Activated CD4-positive, alpha-beta T cell treated with anti-CD3 and anti-CD28 coated beads for 4 hours (primary cell): Measurements from ENCODE around the gene LMF1.

Experiments
- DNase-seq, 2 donors: peaks; one replicate each; pipeline ENCODE4 v3.0.0-alpha.2; 2020

The LMF1 gene

GRCh38 chr16:910181-910580, 60.6 kb downstream of the LMF1 start:
- DNase-seq: no peak

DNA sequence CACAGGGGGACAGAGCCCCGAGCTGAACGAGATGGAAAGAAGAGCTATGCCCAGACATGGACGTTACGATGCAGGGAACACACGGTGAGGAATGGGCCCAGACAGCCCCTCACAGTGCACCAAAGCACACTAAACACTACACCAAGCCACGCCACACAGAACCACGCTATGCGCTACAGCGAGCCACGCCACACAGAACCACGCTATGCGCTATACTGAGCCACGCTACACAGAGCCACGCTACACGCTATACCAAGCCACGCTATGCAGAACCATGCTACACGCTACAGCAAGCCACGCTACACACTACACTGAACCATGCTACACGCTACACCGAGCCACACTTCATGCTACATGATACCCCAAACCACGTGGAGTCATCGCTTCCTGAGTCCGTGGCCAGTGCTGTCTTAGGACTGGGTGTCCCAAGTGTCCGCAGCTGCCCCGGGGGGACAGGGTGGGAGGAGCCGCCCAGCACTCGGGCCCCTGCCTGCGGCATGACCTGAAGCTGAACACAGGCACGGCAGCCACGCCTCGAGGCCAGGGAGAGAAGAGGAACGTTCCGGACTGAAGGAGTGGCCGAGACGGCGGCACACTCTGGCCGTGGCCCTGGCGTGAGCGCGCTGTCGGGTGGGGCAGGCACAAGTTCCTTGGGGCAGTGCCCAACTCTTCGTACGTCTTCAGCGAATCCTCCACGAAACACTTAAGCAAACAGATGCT, 61.3 kb downstream of the LMF1 start:
- DNase-seq: no peak

GRCh38 chr16:908526-909155, 62.1 kb downstream of the LMF1 start:
- no peak for DNase-seq

DNA sequence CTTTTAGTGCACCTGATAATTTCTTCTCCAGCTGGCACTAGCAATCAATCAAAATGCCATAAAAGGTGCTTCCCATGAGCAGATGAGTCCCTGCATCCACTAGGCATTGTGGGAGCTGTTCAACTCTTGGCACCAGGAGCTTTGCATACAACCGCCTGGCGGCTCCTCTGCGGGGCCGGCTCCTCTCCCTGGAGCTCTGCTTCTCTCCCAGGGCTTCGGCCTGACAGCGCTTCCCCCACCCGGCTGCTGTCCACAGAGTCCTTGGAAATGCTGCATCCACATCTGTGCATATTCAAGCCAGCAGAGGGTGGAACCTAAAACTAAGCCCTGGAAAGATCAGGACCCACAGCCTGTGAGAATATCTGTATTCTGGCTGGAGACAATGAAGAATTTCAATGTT, 62.9 kb downstream of the LMF1 start:
- DNase-seq: no peak

DNA sequence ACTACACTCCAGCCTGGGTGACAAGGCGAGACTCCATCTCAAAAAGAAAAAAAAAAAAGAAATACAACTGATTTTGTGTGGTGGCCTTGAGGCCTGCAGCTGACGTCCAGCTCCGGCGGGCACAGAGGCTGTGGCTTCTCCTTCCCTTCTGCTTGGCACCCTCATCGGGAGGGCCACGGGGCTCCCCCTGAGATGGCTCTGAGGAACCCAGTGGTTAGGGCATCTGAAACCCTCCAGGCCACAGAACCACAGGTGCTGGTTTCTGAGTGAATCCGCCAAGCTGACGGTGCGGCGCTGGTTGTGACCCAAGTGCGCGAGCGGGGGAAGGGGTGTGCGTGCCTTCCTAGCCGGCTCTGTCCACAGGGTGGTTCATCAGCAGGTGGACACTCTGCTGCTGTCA, 63.4 kb downstream of the LMF1 start:
- no peak for DNase-seq

DNA sequence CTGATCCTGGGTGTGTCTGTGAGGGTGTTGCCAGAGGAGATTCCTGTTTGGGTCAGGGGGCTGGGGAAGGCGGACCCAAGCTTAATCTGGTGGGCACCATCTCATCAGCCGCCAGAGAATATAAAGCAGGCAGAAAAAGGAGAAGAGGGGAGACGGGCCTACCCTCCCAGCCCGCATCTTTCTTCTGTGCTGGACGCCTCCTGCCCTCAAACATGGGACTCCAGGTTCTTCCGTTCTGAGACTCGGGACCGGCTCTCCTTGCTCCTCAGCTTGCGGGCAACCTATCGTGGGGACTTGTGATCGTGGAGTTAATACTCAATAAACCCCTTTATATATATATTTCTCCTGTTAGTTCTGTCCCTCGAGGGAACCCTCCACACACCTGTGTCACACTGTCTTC, 64.5 kb downstream of the LMF1 start:
- DNase-seq: no peak

DNA sequence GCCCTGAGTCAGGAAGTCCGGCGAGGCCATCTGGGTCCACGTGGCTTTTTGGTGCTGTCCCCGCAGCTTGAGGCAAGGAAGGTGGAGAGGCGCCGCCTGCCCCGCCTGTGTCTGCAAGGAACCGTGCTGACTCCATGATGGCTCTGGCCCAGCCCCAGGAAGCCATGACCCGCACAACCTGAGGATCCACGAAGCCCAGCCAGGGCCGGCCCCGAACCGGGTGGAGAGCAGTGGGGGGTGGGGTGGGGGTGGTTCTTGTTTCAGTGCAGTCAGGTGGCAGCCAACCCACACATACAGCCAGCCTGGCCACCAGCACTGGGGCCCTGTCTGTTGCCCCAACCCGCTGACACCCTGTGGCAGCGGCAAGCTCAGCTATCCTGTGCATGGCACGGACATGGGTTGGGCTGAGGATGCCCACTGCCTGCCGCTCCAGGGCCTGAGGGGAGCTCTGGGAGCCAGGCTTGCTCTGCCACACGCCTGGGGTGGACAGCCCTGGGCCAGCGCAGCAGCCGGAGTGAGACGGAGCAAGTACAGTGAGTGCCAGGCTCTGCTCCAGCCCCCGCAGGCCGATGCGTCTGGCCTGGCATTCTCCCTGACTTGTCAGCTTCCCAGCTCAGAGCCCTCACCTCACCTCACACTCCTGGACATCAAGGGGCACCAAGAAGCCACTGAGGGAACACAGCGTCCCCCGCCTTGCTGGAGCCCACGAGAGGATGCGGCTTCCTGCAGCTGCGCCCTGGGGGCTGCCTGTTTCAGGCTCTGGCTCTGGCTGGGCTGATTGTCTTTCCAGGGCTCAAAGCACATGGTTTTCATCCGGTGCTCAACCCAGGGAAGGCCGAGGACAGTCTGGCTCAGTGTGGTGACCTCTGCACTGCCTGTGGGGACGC, 68.8 kb downstream of the LMF1 start:
- DNase-seq: no peak

- no peak for DNase-seq
Measured at GRCh38 chr16:901149-901548, 69.6 kb downstream of the LMF1 start.

- no peak for DNase-seq
Measured at GRCh38 chr16:900211-900610, 70.6 kb downstream of the LMF1 start.

- no peak for DNase-seq
Measured at GRCh38 chr16:899683-900060, 71.1 kb downstream of the LMF1 start.

- no peak for DNase-seq
Measured at GRCh38 chr16:898761-899682, 71.8 kb downstream of the LMF1 start.

DNA sequence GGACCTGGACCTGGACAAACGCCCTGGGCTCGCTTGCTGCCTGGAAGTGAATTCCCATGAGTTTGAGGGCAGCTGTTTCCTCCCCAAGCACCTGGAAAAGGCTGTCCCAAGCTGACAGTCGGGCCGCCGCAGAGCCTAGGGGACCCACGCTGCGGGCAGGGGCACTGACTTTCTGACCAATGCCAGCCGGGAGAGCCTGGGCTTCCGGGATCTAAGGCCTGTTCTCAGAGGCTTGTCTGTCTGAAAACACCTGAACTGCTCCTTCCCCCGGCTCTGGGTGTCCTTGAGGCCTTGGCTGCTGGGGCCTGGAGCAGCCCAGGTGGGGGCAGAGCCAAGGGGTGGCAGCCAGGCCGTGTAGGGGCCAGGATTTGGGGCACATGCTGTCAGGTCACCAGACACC, 72.6 kb downstream of the LMF1 start:
- DNase-seq: no peak

DNA sequence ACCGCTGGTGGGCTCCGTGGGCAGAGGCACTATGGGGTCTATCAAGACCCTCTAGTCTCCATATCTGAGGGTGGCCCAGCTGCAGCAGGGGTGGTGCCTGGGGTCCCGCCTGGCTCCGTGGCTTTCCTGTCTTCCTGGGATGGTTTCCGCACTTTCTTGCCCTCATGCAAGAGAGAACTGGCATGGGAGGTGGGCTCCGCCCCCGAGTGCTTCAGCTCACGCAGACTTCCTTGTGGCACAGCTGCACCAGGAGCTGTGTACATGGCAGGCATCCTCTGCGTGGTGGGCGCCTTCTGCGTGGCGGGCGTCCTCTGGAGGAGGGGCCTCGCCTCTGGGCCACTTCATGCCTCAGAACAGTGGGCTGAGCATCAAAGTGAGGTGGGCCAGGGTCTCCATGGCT, 73.1 kb downstream of the LMF1 start:
- DNase-seq: no peak

DNA sequence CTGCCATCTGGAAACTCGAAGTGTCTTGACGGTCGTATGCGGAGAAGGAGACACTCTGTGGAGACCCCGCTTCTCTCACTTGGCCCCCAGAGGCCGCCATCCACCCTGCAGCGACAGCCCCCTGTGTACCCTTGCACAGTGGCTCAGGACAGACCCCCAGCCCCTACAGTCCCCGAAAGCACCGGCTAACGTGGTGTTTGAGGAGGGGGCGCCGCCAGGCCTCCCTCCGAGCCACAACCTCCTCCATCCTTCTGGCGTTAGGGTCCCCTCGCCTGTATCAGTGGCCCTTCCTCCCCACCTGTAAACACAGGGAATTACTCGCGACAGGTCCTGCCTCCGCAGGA, 73.6 kb downstream of the LMF1 start:
- DNase-seq: no peak

DNA sequence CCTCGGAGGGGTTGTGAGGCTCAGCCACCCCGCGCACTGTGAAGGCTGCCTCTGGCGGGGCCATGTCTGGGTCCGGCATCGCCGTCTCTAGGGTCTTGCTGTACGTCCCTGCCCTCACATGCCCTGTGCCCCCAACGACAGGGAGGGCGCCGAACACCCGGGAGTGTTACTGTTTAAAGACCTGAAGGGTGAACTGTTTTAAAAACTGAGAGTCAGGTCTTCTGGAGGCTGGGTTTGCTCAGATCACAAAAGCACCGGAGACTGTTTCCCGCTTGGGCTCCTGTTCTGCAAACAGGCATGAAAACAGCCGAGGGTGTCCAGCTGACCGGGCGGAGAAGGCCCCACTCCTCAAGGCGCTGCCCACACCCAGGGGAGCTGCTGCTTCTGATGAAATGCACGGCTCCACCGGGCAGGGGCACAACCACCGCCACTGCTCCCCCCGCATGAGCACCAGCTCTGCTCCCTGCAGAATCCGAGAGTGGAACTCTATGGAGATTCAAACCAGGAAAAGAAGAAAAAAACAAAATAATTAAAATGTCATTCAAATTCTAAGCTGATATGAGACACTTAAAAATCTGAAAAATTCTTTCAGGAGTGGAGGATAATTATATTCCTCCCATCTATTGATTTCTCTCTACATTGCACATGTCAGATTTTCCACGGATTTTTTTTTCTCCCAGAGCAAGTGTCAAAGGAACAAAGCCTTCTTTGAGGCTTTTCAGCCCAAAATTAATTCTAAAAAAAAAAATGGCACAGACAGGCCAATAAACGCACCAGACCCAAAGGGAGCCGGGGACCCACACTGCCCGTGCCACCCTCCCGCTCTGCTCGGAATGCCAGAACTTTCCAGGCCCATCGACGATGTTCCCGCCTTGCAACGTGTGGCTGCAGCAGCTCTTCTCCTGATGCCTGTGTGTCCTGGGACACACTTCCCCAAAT, 74.3 kb downstream of the LMF1 start:
- no peak for DNase-seq

DNA sequence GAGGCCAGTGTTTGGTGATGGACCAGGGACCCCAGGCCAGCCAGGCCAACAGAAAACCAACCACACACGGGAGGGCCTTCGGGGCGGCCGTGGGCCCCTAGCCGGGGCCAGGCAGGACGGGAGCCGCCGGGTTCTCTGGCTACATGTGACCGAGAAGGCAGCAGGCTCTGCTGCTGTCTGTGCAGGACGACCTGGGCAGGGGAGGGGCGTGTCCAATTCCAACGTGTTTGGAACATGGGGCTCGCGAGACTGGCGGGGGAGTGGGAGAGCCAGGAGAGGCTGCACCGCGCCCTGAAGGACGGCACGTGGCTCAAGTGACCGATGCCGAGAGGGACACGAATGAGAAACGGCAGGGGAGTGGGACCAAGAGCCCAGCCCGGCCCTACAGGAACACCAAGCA, 75.4 kb downstream of the LMF1 start:
- DNase-seq: no peak

GRCh38 chr16:894841-895240, 75.9 kb downstream of the LMF1 start:
- no peak for DNase-seq

DNA sequence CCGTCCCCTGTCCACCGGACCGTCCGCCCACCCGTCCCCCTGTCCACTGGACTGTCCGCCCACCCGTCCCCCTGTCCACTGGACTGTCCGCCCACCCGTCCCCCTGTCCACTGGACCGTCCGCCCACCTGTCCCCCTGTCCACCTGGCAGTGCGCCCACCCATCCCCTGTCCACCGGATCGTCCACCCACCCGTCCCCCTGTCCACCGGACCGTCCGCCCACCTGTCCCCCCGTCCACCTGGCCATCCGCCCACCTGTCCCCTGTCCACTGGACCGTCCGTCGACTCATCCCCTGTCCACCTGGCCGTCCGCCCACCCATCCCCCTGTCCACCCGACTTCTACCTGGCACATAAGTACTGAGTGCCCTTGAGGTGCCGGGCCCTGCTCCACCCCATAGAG, 76.6 kb downstream of the LMF1 start:
- no peak for DNase-seq

DNA sequence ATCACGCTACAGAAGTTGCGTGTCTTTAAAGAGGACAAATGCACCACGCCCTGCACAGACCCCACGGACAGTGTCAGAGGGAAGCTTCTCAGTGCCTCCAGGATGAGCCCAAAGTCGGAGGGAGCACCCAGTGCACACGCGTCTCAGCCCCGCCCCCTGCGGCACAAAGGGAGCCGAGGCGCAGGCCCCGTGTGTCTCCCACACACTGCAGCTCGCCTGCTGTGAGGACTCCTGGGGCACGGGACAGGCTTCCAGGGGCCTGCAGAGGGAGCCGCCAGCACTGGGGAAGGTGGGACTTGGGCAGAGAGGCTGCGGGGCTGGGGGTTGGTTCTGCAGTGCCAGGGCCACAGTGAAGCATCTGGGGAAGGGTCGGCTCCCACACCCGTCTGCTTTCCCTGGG, 77.4 kb downstream of the LMF1 start:
- no peak for DNase-seq

GRCh38 chr16:892536-893255, 78.1 kb downstream of the LMF1 start:
- DNase-seq: no peak

DNA sequence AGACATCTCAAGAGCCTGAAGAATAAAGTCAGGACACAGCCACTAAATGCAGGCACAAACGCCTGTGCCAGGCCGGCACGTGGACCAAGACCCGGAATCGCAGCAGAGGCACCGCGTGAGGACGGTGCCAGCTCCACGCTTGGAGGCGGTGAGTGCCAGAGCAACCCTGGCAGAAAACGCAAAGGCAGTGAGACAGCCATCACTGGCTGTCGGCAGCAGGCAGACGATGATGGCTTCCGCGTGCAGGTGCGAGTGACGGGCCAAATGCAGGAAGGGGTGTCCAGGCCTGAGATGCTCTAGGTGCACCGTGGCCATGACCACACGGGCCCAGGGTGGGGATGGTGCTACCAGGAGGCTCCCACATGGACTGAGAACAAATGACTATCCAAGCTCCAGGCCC, 78.8 kb downstream of the LMF1 start:
- DNase-seq: no peak
